HG02571 (cell line): ENCODE data around the gene LUZP1.

Experiments used
- ATAC-seq: cut with Tn5 transposase; IDR thresholded peaks from one replicate; pipeline ENCODE4 v1.9.1; 2021; ENCODE audit warnings: mild to moderate bottlenecking, moderate library complexity; ENCODE audit not compliant: unreplicated experiment

The LUZP1 gene

GRCh38 chr1:23156940-23157339 lies 11.7 kb downstream of the LUZP1 start:
- ATAC-seq: no peak

- no peak for ATAC-seq
Observed at GRCh38 chr1:23152966-23153684, 15.5 kb downstream of the LUZP1 start.

DNA sequence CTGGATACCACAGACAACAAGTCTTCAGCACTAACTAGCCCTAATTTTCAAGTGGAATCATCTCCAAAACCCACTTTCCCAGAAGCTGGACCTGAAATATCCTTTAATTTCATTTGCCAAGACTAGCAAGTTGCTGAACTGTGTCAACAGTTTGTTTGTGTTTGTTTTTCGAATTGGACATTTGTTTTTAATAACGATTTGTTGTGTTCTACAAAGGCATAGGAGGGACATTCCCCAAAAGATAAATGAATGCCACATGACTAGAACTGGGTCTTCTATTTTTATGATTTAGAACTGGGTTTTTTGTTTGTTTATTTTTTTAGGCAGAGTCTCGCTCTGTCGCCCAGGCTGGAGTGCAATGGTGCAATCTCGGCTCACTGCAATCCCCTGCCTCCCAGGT lies 17.9 kb downstream of the LUZP1 start:
- ATAC-seq: no peak

DNA sequence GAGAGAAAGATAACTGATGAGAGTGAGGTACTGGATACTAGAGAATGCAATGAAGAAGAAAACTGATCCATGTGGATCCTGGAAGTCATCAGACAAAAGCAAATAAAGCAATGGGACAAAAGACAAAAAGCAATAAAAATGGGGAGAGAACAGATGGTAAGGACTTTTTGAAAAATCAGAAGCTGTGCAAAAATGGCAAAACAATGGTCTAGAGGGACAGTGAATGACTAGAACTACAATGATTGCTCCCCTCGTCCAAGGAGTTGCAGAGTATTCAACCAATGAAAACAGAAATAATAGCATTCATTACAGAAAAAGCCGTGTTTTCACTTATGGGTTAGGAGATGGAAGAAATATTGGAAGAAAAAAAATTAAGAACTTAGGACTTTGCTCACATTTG lies 18.5 kb downstream of the LUZP1 start:
- ATAC-seq: no peak

DNA sequence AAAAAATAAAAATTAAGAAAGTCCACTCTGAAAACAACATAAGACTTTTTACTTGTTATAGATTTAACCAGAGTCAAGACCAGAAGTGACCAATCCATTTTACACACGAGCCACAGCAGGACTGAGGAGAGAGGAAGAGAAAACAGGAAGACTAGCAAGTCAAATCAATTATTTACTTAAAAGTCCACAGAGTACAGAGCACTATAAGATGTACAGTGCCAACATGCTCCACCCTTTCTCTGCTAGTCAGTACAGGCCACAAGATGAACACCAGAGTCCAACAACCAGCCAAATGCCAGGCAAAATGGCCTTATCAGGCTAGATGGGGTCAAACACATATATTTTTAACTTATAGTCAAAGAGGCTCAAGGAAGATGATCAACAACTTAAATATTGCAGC lies 19.5 kb downstream of the LUZP1 start:
- no peak for ATAC-seq

DNA sequence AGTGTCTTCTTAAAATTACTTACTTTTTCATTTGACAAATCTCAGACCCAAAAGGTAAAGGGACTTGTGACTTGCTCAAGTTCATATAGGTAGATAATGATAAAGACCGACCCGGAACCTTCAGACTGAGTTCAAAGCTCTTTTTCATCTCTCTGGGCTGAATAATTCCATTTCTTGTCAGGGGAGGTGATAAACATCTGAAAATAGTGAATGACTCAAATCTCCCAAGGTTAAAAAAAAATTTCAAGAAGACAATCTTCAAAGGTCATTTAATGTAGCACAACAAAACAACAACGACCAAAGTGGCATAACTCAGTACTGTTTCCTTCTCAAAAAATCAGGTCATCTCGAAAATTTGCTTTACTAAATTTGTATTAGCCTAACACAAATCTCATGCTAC lies 20.6 kb downstream of the LUZP1 start:
- no peak for ATAC-seq

GRCh38 chr1:23140940-23141596 lies 27.6 kb downstream of the LUZP1 start:
- no peak for ATAC-seq

DNA sequence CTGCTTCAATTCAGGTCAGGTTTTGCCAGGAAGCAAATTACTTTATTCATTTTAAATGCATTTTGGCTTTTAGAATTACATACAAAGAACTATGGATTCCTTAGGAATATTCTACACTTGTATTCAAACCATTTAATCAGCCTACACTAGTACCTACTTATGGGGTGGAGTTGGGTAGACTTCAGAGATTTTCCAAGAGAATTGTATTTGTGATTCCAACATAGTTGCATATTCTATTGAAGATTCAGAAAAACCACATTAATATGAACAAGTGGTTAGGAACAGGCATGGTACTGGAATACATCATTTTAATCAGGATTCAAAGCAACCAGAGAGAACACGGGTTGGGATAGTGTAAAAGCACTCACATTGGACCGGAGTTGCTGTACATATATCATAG lies 33.4 kb downstream of the LUZP1 start:
- ATAC-seq: no peak

GRCh38 chr1:23134055-23134454 lies 34.6 kb downstream of the LUZP1 start:
- ATAC-seq: no peak

- no peak for ATAC-seq
Observed at GRCh38 chr1:23133587-23133986, 35.1 kb downstream of the LUZP1 start.

- ATAC-seq: no peak
Observed at GRCh38 chr1:23132033-23132432, 36.6 kb downstream of the LUZP1 start.

DNA sequence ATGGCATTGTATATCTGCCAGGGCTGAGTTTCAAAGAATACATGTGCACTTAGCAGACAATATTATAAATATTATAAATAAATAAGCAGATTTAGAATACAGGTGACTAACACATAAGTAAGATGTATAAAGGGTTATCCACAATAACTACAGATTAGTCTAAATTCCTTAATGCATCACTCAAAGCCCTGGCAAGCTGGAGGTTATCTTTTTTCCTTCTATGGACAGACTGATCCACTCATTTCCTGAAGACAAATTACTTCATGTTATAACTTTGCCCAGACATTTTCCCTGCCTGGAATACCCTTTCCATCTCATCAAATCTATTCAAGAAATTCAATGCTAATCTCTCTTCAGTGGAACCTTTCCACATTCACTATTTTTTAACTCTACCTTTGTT lies 38.8 kb downstream of the LUZP1 start:
- ATAC-seq: no peak

GRCh38 chr1:23126801-23127200 lies 41.9 kb downstream of the LUZP1 start:
- no peak for ATAC-seq

DNA sequence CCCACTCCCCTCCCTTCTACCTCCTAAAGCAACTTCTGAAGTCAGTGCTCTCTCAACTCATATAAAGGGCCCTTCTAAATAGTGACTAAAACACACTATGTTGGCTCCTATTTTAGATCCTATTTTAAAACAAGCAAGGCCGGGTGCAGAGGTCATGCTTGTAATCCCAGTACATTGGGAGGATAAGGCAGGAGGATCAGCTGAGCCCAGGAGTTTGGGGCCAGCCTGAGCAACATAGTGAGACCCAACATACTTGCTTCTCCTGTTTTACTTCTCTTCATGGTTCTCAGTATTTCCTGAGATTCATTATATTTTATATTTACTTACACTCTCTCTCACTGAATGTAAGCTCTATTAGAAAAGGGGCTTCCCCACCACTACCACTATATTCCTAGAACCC lies 42.5 kb downstream of the LUZP1 start:
- ATAC-seq: no peak

DNA sequence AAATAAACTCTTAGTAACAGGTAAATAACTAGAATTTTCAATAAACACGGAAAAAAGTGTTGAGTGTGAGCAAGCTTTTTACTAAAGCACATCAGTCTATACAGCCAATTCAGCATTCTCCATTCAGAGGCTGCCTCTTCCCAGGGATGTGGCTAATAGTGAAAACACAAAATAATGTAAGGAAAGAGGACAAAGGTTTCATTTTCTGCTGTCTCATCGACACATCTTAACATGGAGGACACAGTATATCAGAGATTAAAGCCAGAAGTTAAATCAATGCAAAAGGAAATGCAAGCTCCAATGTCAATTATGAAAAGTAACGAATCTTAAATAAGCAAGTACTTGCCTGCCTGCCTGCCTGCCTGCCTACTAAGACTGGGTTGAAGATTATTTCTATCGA lies 43.2 kb downstream of the LUZP1 start:
- ATAC-seq: no peak

GRCh38 chr1:23124259-23125026 lies 44.2 kb downstream of the LUZP1 start:
- no peak for ATAC-seq

GRCh38 chr1:23123528-23123927 lies 45.1 kb downstream of the LUZP1 start:
- no peak for ATAC-seq

GRCh38 chr1:23122796-23123195 lies 45.9 kb downstream of the LUZP1 start:
- ATAC-seq: no peak

DNA sequence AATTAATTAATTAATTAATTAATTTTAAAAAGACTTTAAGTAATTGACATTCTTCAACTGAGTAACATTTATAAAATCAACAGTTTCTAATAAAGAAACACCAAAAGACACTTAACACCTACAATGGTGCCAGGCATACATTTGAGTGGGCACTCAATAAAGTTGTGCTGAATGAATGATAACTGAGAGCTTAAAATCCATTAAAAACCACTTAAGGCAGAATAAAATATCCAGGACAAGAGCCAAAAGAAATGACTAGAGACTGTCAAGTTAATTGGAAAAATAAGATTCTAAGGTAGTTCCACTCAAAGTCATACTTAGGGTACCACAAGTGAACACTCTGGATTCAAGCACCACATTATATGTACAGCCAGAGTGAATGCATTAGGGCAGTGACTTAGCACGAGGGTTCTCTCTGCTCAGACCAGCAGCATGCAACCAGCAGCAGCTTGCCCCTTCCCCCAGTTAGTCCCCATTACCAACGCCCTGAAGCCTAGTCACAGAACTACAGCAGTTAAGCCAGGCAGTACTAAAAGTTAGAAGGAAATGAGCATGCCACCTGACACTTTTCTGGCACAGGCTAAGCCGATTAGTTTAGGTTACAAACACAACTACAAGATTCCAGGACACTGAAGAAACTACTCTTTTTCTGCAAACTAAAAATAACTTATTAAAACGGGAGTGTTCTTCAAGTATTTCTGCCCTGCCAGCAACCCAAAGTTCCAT lies 46.5 kb downstream of the LUZP1 start:
- ATAC-seq: no peak

GRCh38 chr1:23120383-23120782 lies 48.3 kb downstream of the LUZP1 start:
- no peak for ATAC-seq
